T-helper 1 cell treated with Interleukin-12 subunit alpha and Interleukin-12 subunit beta and Interleukin-4 antibody, amounts not matched to agents 30 μg/mL and 1 μg/mL, for 36 hours (primary cell): Measurements from ENCODE around the gene TAPT1.

ENCODE experiments used
- H3K27ac Mint-ChIP-seq: one replicate; pipeline ENCODE4 v1.8.0; 2021; ENCODE audit warnings: mild to moderate bottlenecking, mixed read lengths
- H3K27me3 Mint-ChIP-seq: one replicate; pipeline ENCODE4 v1.8.0; 2021; ENCODE audit warnings: low read depth, mixed read lengths
- H3K36me3 Mint-ChIP-seq: one replicate; pipeline ENCODE4 v1.8.0; 2021; ENCODE audit warnings: low read depth, mixed read lengths
- H3K4me1 Mint-ChIP-seq: one replicate; pipeline ENCODE4 v1.8.0; 2021; ENCODE audit warnings: low read depth, mixed read lengths
- H3K4me3 Mint-ChIP-seq: one replicate; pipeline ENCODE4 v1.8.0; 2021; ENCODE audit warnings: mild to moderate bottlenecking, moderate library complexity, mixed read lengths
- H3K9me3 Mint-ChIP-seq: one replicate; pipeline ENCODE4 v1.8.0; 2021; ENCODE audit warnings: mixed read lengths

Gene TAPT1

GRCh38 chr4:16111533-16111932 is 114.7 kb downstream of the TAPT1 start:
- Mint-ChIP-seq H3K9me3 (no peaks in the 10 kb centered on the region), H3K36me3 (no peaks in the 10 kb centered on the region), H3K4me1 (no peaks in the 10 kb centered on the region), H3K27me3 (no peaks in the 10 kb centered on the region), H3K4me3 (no peak overlapping the region), H3K27ac (no peak overlapping the region)

GRCh38 chr4:16110661-16111290 is 115.5 kb downstream of the TAPT1 start:
- no peak overlapping the region for H3K4me3 Mint-ChIP-seq
- no peak overlapping the region for H3K27ac Mint-ChIP-seq
- no peaks in the 10 kb centered on the region for H3K36me3 Mint-ChIP-seq
- no peaks in the 10 kb centered on the region for H3K27me3 Mint-ChIP-seq
- H3K9me3 Mint-ChIP-seq: no peaks in the 10 kb centered on the region
- H3K4me1 Mint-ChIP-seq: no peaks in the 10 kb centered on the region
